ENCODE measurements around the gene ZDHHC13.

ZDHHC13 gene

GRCh38 chr11:19099093-19099492 lies 17.9 kb upstream of the ZDHHC13 start:
- H3K9me3 ChIP-seq (ENCODE audit: control insufficient read depth, low read length) = no peaks in the 10 kb centered on the region
- H3K27me3 ChIP-seq (ENCODE audit: control insufficient read depth, insufficient read depth, low read length, poor library complexity, severe bottlenecking) = no peaks in the 10 kb centered on the region
- no peak overlapping the region for H3K4me3 ChIP-seq (ENCODE audit: insufficient read depth, low read depth, low read length)
- no peaks in the 10 kb centered on the region for H3K4me1 ChIP-seq (ENCODE audit: control insufficient read depth, insufficient read depth, low read length)
- 93% methylated on average over 3 of the region's 3 CpGs for WGBS, 2 experiments
- no peak overlapping the region for H3K27ac ChIP-seq (ENCODE audit: insufficient read depth, low read depth, low read length, poor library complexity, severe bottlenecking)
- no peaks in the 10 kb centered on the region for H3K36me3 ChIP-seq (ENCODE audit: control insufficient read depth, insufficient read depth, low read length)

- H3K27me3 ChIP-seq (ENCODE audit: control insufficient read depth, insufficient read depth, low read length, poor library complexity, severe bottlenecking) = no peaks in the 10 kb centered on the region
- H3K36me3 ChIP-seq (ENCODE audit: control insufficient read depth, insufficient read depth, low read length) = no peaks in the 10 kb centered on the region
- H3K4me3 ChIP-seq (ENCODE audit: insufficient read depth, low read depth, low read length) = no peak overlapping the region
- H3K9me3 ChIP-seq (ENCODE audit: control insufficient read depth, low read length) = no peaks in the 10 kb centered on the region
- H3K4me1 ChIP-seq (ENCODE audit: control insufficient read depth, insufficient read depth, low read length) = no peaks in the 10 kb centered on the region
- no peak overlapping the region for H3K27ac ChIP-seq (ENCODE audit: insufficient read depth, low read depth, low read length, poor library complexity, severe bottlenecking)
- 87% methylated on average over 3 to 4 of the region's 4 CpGs for WGBS, 2 experiments
Observed at GRCh38 chr11:19100885-19101284, 16.1 kb upstream of the ZDHHC13 start.

GRCh38 chr11:19101796-19102520 lies 15.0 kb upstream of the ZDHHC13 start:
- no peaks in the 10 kb centered on the region for H3K27me3 ChIP-seq (ENCODE audit: control insufficient read depth, insufficient read depth, low read length, poor library complexity, severe bottlenecking)
- WGBS, 2 experiments = 90 to 91% methylated on average over 3 to 4 of the region's 4 CpGs

GRCh38 chr11:19102521-19102900 lies 14.5 kb upstream of the ZDHHC13 start:
- Histone ChIP-seq H3K9me3 (ENCODE audit: control insufficient read depth, low read length) (no peaks in the 10 kb centered on the region), H3K27ac (ENCODE audit: insufficient read depth, low read depth, low read length, poor library complexity, severe bottlenecking) (no peak overlapping the region), H3K36me3 (ENCODE audit: control insufficient read depth, insufficient read depth, low read length) (no peaks in the 10 kb centered on the region), H3K4me3 (ENCODE audit: insufficient read depth, low read depth, low read length) (no peak overlapping the region), H3K27me3 (ENCODE audit: control insufficient read depth, insufficient read depth, low read length, poor library complexity, severe bottlenecking) (no peaks in the 10 kb centered on the region), H3K4me1 (ENCODE audit: control insufficient read depth, insufficient read depth, low read length) (no peaks in the 10 kb centered on the region)
- WGBS, 2 experiments = 83 to 92% methylated on average over 1 of the region's 1 CpG

More at GRCh38 chr11:19101796-19102520, 15.0 kb upstream of the ZDHHC13 start:
- Histone ChIP-seq H3K27ac (ENCODE audit: insufficient read depth, low read depth, low read length, poor library complexity, severe bottlenecking) (no peak overlapping the region), H3K9me3 (ENCODE audit: control insufficient read depth, low read length) (no peaks in the 10 kb centered on the region), H3K4me1 (ENCODE audit: control insufficient read depth, insufficient read depth, low read length) (no peaks in the 10 kb centered on the region), H3K36me3 (ENCODE audit: control insufficient read depth, insufficient read depth, low read length) (no peaks in the 10 kb centered on the region), H3K4me3 (ENCODE audit: insufficient read depth, low read depth, low read length) (no peak overlapping the region)

GRCh38 chr11:19105011-19105410 lies 12.0 kb upstream of the ZDHHC13 start:
- H3K36me3 ChIP-seq (ENCODE audit: control insufficient read depth, insufficient read depth, low read length) = no peaks in the 10 kb centered on the region
- no peak overlapping the region for H3K4me3 ChIP-seq (ENCODE audit: insufficient read depth, low read depth, low read length)
- H3K4me1 ChIP-seq (ENCODE audit: control insufficient read depth, insufficient read depth, low read length) = no peaks in the 10 kb centered on the region
- H3K9me3 ChIP-seq (ENCODE audit: control insufficient read depth, low read length) = no peaks in the 10 kb centered on the region
- H3K27ac ChIP-seq (ENCODE audit: insufficient read depth, low read depth, low read length, poor library complexity, severe bottlenecking) = no peak overlapping the region
- WGBS, 2 experiments = 96 to 98% methylated on average over 1 of the region's 1 CpG
- H3K27me3 ChIP-seq (ENCODE audit: control insufficient read depth, insufficient read depth, low read length, poor library complexity, severe bottlenecking) = no peaks in the 10 kb centered on the region

- Histone ChIP-seq H3K27me3 (ENCODE audit: control insufficient read depth, insufficient read depth, low read length, poor library complexity, severe bottlenecking) (no peaks in the 10 kb centered on the region), H3K4me3 (ENCODE audit: insufficient read depth, low read depth, low read length) (no peak overlapping the region), H3K9me3 (ENCODE audit: control insufficient read depth, low read length) (no peaks in the 10 kb centered on the region), H3K27ac (ENCODE audit: insufficient read depth, low read depth, low read length, poor library complexity, severe bottlenecking) (no peak overlapping the region), H3K4me1 (ENCODE audit: control insufficient read depth, insufficient read depth, low read length) (no peaks in the 10 kb centered on the region), H3K36me3 (ENCODE audit: control insufficient read depth, insufficient read depth, low read length) (no peaks in the 10 kb centered on the region)
- 100% methylated on average over 1 of the region's 1 CpG for WGBS, 2 experiments
Observed at GRCh38 chr11:19107125-19107524, 9.8 kb upstream of the ZDHHC13 start.

GRCh38 chr11:19110295-19110694 lies 6.7 kb upstream of the ZDHHC13 start:
- WGBS, 2 experiments = 91 to 100% methylated on average over 3 of the region's 3 CpGs
- no peaks in the 10 kb centered on the region for H3K27me3 ChIP-seq (ENCODE audit: control insufficient read depth, insufficient read depth, low read length, poor library complexity, severe bottlenecking)
- H3K36me3 ChIP-seq (ENCODE audit: control insufficient read depth, insufficient read depth, low read length) = no peaks in the 10 kb centered on the region

GRCh38 chr11:19111809-19112208 lies 5.2 kb upstream of the ZDHHC13 start:
- H3K27ac ChIP-seq (ENCODE audit: insufficient read depth, low read depth, low read length, poor library complexity, severe bottlenecking) = no peak overlapping the region
- no peaks in the 10 kb centered on the region for H3K27me3 ChIP-seq (ENCODE audit: control insufficient read depth, insufficient read depth, low read length, poor library complexity, severe bottlenecking)
- no peak overlapping the region for H3K4me3 ChIP-seq (ENCODE audit: insufficient read depth, low read depth, low read length)
- no peaks in the 10 kb centered on the region for H3K4me1 ChIP-seq (ENCODE audit: control insufficient read depth, insufficient read depth, low read length)
- H3K36me3 ChIP-seq (ENCODE audit: control insufficient read depth, insufficient read depth, low read length) = no peaks in the 10 kb centered on the region
- H3K9me3 ChIP-seq (ENCODE audit: control insufficient read depth, low read length) = no peaks in the 10 kb centered on the region

More at GRCh38 chr11:19110295-19110694, 6.7 kb upstream of the ZDHHC13 start:
- no peak overlapping the region for H3K4me3 ChIP-seq (ENCODE audit: insufficient read depth, low read depth, low read length)
- no peaks in the 10 kb centered on the region for H3K4me1 ChIP-seq (ENCODE audit: control insufficient read depth, insufficient read depth, low read length)
- H3K27ac ChIP-seq (ENCODE audit: insufficient read depth, low read depth, low read length, poor library complexity, severe bottlenecking) = no peak overlapping the region
- H3K9me3 ChIP-seq (ENCODE audit: control insufficient read depth, low read length) = no peaks in the 10 kb centered on the region

- H3K9me3 ChIP-seq (ENCODE audit: control insufficient read depth, low read length) = no peaks in the 10 kb centered on the region
- no peaks in the 10 kb centered on the region for H3K27me3 ChIP-seq (ENCODE audit: control insufficient read depth, insufficient read depth, low read length, poor library complexity, severe bottlenecking)
- H3K4me3 ChIP-seq (ENCODE audit: insufficient read depth, low read depth, low read length) = peak overlapping the region; percentile 74
- no peak overlapping the region for H3K27ac ChIP-seq (ENCODE audit: insufficient read depth, low read depth, low read length, poor library complexity, severe bottlenecking)
- 45 to 46% methylated on average over 13 to 16 of the region's 16 CpGs for WGBS, 2 experiments
- no peaks in the 10 kb centered on the region for H3K36me3 ChIP-seq (ENCODE audit: control insufficient read depth, insufficient read depth, low read length)
- H3K4me1 ChIP-seq (ENCODE audit: control insufficient read depth, insufficient read depth, low read length) = no peaks in the 10 kb centered on the region
Observed at GRCh38 chr11:19116276-19116970, 545 bp upstream of the ZDHHC13 start.

GRCh38 chr11:19117760-19118097 lies 761 bp downstream of the ZDHHC13 start:
- WGBS, 2 experiments = 15 to 16% methylated on average over 7 of the region's 7 CpGs
- no peaks in the 10 kb centered on the region for H3K27me3 ChIP-seq (ENCODE audit: control insufficient read depth, insufficient read depth, low read length, poor library complexity, severe bottlenecking)
- no peaks in the 10 kb centered on the region for H3K4me1 ChIP-seq (ENCODE audit: control insufficient read depth, insufficient read depth, low read length)
- H3K4me3 ChIP-seq (ENCODE audit: insufficient read depth, low read depth, low read length) = peak overlapping the region; percentile 74
- no peaks in the 10 kb centered on the region for H3K36me3 ChIP-seq (ENCODE audit: control insufficient read depth, insufficient read depth, low read length)
- H3K9me3 ChIP-seq (ENCODE audit: control insufficient read depth, low read length) = no peaks in the 10 kb centered on the region
- no peak overlapping the region for H3K27ac ChIP-seq (ENCODE audit: insufficient read depth, low read depth, low read length, poor library complexity, severe bottlenecking)
